Esophagus muscularis mucosa (tissue), 3 donors: ENCODE results near the gene BMP4.

Experiments
- CTCF ChIP-seq, 3 experiments: fragments of 200-600 bp in 2 of 3; fragments of 450-650 bp in 1 of 3; sonication (generic) in 2 of 3; IDR thresholded peaks; one replicate each; pipeline ENCODE4 v1.5.1; 2017 to 2019; ENCODE audit warnings: antibody characterized with exemption in 3 of 3, mild to moderate bottlenecking in 2 of 3, moderate library complexity in 1 of 3
- POLR2A ChIP-seq: fragments of 450-650 bp; IDR thresholded peaks from one replicate; pipeline ENCODE4 v1.6.1; 2017; ENCODE audit warnings: antibody characterized with exemption, moderate library complexity, mild to moderate bottlenecking, low read depth
- POLR2AphosphoS5 ChIP-seq, 2 donors: sonication (generic); formaldehyde crosslinking; IDR thresholded peaks; one replicate each; pipeline ENCODE4 v1.6.1; 2017; ENCODE audit warnings: antibody characterized with exemption in 2 of 2

- TF ChIP-seq CTCF (IDR thresholded peaks at IDR 0.05), result no peak
- no peak for TF ChIP-seq POLR2A
- TF ChIP-seq POLR2AphosphoS5 (IDR thresholded peaks at IDR 0.05), result no peak
These were observed 44.6 kb downstream of the BMP4 start for GRCh38 chr14:53912021-53912420.
